Endothelial cell of umbilical vein (primary cell): ENCODE measurements around the gene DPF3. TPM values are rescaled to one million over a fixed set of nuclear protein-coding genes. Genes with fewer than 3 reads are reported as not detected.

ENCODE experiments used
- BruUV-seq: library from RNA; stranded (reverse); fragments of 400-500 nt; replicated peaks from 2 replicates; lab custom pipeline; 2021; lab: Mats Ljungman, UMichigan
- CTCF ChIA-PET: fragments of 300-600, 350-600 bp; sonication (Branson Sonifier 250); formaldehyde crosslinking; loops from one replicate; lab custom pipeline; 2021; ENCODE audit warnings: antibody characterized with exemption, inconsistent platforms; lab: Charles Lee
- POLR2A ChIA-PET: fragments of 300-600, 350-600 bp; sonication (Branson Sonifier 250); formaldehyde crosslinking; loops from one replicate; lab custom pipeline; 2021; ENCODE audit warnings: antibody characterized with exemption, inconsistent platforms; lab: Charles Lee
- DNase-seq: peaks from one replicate; pipeline ENCODE4 v3.0.0-alpha.2; 2011; ENCODE audit warnings: low read depth, low spot score
- FAIRE-seq: peaks from 2 replicates; lab custom pipeline; 2011; peaks lifted over from hg19 to GRCh38; lab: Jason Lieb, UNC
- H2AFZ ChIP-seq: 2 replicates; pipeline ENCODE4 v1.6.0; 2012; ENCODE audit warnings: low read depth, low read length, control low read depth, inconsistent platforms
- H3K27ac ChIP-seq: 2 replicates; pipeline ENCODE4 v1.5.1; 2011; ENCODE audit warnings: low read depth, mild to moderate bottlenecking, control low read depth, low read length, moderate library complexity; ENCODE audit not compliant: insufficient read depth
- H3K27me3 ChIP-seq, 2 experiments: 2 replicates each; pipeline versions ENCODE4 v1.6.0 to v1.6.1; 2011; ENCODE audit warnings: low read length in 2 of 2, mixed read lengths in 1 of 2; ENCODE audit not compliant: control insufficient read depth in 2 of 2, insufficient read depth in 2 of 2
- H3K36me3 ChIP-seq, 2 experiments: 2 replicates in 1 of 2; 3 replicates in 1 of 2; pipeline ENCODE4 v1.5.1; 2011; ENCODE audit warnings: low read length in 2 of 2, mild to moderate bottlenecking in 1 of 2, moderate library complexity in 1 of 2; ENCODE audit not compliant: control insufficient read depth in 2 of 2, insufficient read depth in 2 of 2; ENCODE audit errors: extremely low read depth in 1 of 2
- H3K4me1 ChIP-seq: 3 replicates; pipeline ENCODE4 v1.5.1; 2011; ENCODE audit warnings: mild to moderate bottlenecking, low read length; ENCODE audit not compliant: control insufficient read depth, insufficient read depth; ENCODE audit errors: extremely low read depth
- H3K4me2 ChIP-seq: 2 replicates; pipeline ENCODE4 v1.6.1; 2011; ENCODE audit warnings: low read length, control low read depth, mixed read lengths; ENCODE audit not compliant: insufficient read depth
- H3K4me3 ChIP-seq, 3 experiments: fragments of 200-600 bp in 1 of 3; sonication (generic), shearing (Covaris generic) in 1 of 3; replicated peaks in 1 of 3; 2 replicates each; pipeline ENCODE4 v1.5.1; 2011 to 2016; ENCODE audit warnings: control low read depth in 3 of 3, low read length in 3 of 3, mild to moderate bottlenecking in 2 of 3, inconsistent platforms in 1 of 3, low read depth in 1 of 3, moderate library complexity in 1 of 3; ENCODE audit not compliant: insufficient read depth in 1 of 3
- H3K79me2 ChIP-seq: 2 replicates; pipeline ENCODE4 v1.6.0; 2012; ENCODE audit warnings: low read length, inconsistent platforms; ENCODE audit not compliant: control insufficient read depth, insufficient read depth
- H3K9ac ChIP-seq: replicated peaks from 2 replicates; pipeline ENCODE3; 2011; ENCODE audit warnings: low read length, control low read depth; ENCODE audit not compliant: insufficient read depth; ENCODE audit errors: extremely low read depth
- H3K9me1 ChIP-seq: replicated peaks from 3 replicates; pipeline ENCODE4 v1.6.0; 2011; ENCODE audit warnings: mild to moderate bottlenecking, low read length; ENCODE audit not compliant: control insufficient read depth, insufficient read depth; ENCODE audit errors: extremely low read depth
- H3K9me3 ChIP-seq: replicated peaks from 2 replicates; pipeline ENCODE4 v1.5.1; 2012; ENCODE audit warnings: low read length, inconsistent platforms; ENCODE audit not compliant: control insufficient read depth, insufficient read depth
- H4K20me1 ChIP-seq: replicated peaks from 2 replicates; pipeline ENCODE3; 2011; ENCODE audit warnings: mild to moderate bottlenecking, low read length; ENCODE audit not compliant: control insufficient read depth, insufficient read depth; ENCODE audit errors: extremely low read depth
- CTCF ChIP-seq, 2 donors: IDR thresholded peaks; 1 replicate in 1 of 2; 2 replicates in 1 of 2; pipeline ENCODE4 v1.5.1; 2011; ENCODE audit warnings: low read length in 2 of 2, mild to moderate bottlenecking in 2 of 2, moderate library complexity in 2 of 2, control low read depth in 1 of 2, inconsistent platforms in 1 of 2, low read depth in 1 of 2; ENCODE audit not compliant: insufficient read depth in 1 of 2; ENCODE audit errors: extremely low read depth in 1 of 2
- EZH2 ChIP-seq: IDR thresholded peaks from 2 replicates; pipeline ENCODE4 v1.6.1; 2012; ENCODE audit warnings: borderline replicate concordance, low read depth, mild to moderate bottlenecking, moderate library complexity, low read length, inconsistent platforms; ENCODE audit not compliant: severe bottlenecking
- FOS ChIP-seq: IDR thresholded peaks from 2 replicates; pipeline ENCODE4 v1.6.1; 2011; ENCODE audit warnings: mild to moderate bottlenecking, low read length, moderate library complexity, borderline replicate concordance; ENCODE audit not compliant: insufficient read depth
- GATA2 ChIP-seq: IDR thresholded peaks from 2 replicates; pipeline ENCODE4 v1.7.0; 2011; ENCODE audit warnings: low read depth, mild to moderate bottlenecking, moderate library complexity, mixed read lengths, low read length; ENCODE audit not compliant: insufficient read length, insufficient read depth
- JUN ChIP-seq: IDR thresholded peaks from 2 replicates; pipeline ENCODE4 v1.6.1; 2011; ENCODE audit warnings: borderline replicate concordance, low read depth; ENCODE audit not compliant: insufficient read length, insufficient read depth
- MAX ChIP-seq: IDR thresholded peaks from 2 replicates; pipeline ENCODE4 v1.6.1; 2011; ENCODE audit not compliant: insufficient read depth, insufficient read length
- MYC ChIP-seq: IDR thresholded peaks from one replicate; pipeline ENCODE4 v1.6.1; 2011; ENCODE audit warnings: mild to moderate bottlenecking, low read depth, low read length
- POLR2A ChIP-seq: IDR thresholded peaks from 2 replicates; pipeline ENCODE4 v1.6.1; 2012; ENCODE audit warnings: low read depth, mild to moderate bottlenecking, control low read depth, low read length
- POLR2AphosphoS5 ChIP-seq: IDR thresholded peaks from 2 replicates; pipeline ENCODE4 v1.6.1; 2012; ENCODE audit warnings: low read depth, mild to moderate bottlenecking, control low read depth, low read length, moderate library complexity; ENCODE audit not compliant: insufficient read depth
- dilution Hi-C: fragments of 300-500 bp; cut with MboI; formaldehyde crosslinking; loops from one replicate; pipeline ENCODE4 v1.15.0; 2019; ENCODE audit warnings: low sequenced_read_pairs; ENCODE audit not compliant: extremely low pct_ligation_motif_present
- intact Hi-C: fragments of 100-400 bp; cut with micrococcal nuclease; formaldehyde crosslinking; loops from one replicate; pipeline ENCODE4 v1.10.0; 2022
- polyA plus RNA-seq, 4 experiments: library from polyadenylated mRNA; depleted of rRNA in 3 of 4; stranded (reverse) in 3 of 4; unstranded in 1 of 4; fragments of >200 nt; gene quantifications; 2 replicates each; pipeline versions ENCODE4 v1.2.1 to v1.2.3, GENCODE V29; 2011 to 2012; ENCODE audit warnings: missing spikeins in 1 of 4
- total RNA-seq: library from RNA; stranded (reverse); gene quantifications from 2 replicates; pipeline ENCODE4 v1.2.3, GENCODE V29; 2021

Gene DPF3
- total and polyA plus RNA-seq, 2 donors (not counting 3 experiments of a cell fraction or from before 2014, with no cell fraction given) = 2.4 to 3.5 TPM

DNA sequence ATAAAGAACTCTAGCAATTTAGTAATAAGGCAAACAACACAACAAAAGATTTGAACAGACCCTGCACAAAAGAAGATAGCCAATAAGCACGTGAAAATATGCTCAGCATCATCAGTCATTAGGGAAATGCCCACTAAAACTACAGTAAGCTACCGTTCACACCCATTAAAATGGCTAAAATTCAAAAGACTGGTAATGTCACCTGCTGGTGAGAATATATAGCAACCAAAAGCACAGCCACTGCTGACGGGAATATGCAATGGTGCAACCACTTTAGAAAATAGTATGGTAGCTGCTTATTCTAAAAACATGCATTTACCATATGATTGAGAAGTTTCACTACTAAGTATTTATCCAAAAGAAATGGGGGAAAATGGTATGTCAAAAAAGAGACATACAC is 74.9 kb downstream of the DPF3 start:
- Histone ChIP-seq H3K36me3 (no peaks in the 10 kb centered on the region), H3K9me3 (no peaks in the 10 kb centered on the region), H3K9ac (no peak overlapping the region), H3K4me3 (no peak overlapping the region), H3K4me1 (no peaks in the 10 kb centered on the region), H3K9me1 (no peaks in the 10 kb centered on the region), H3K27me3 (no peaks in the 10 kb centered on the region), H4K20me1 (no peaks in the 10 kb centered on the region), H3K4me2 (no peak overlapping the region), H3K79me2 (peaks cover 2% of the 10 kb centered on the region), H2AFZ (no peak overlapping the region), H3K27ac (no peak overlapping the region)
- no peak for TF ChIP-seq MAX
- no peak for TF ChIP-seq FOS
- TF ChIP-seq MYC = no peak
- TF ChIP-seq JUN = no peak
- TF ChIP-seq POLR2A = no peak
- TF ChIP-seq EZH2 = no peak
- no peak for TF ChIP-seq POLR2AphosphoS5
- TF ChIP-seq CTCF (IDR thresholded peaks at IDR 0.05; ENCODE audit: extremely low read depth in 1 of 2, insufficient read depth in 1 of 2, low read depth in 1 of 2, low read length in 2 of 2) = no peak
- no peak for TF ChIP-seq GATA2
- dilution Hi-C loops = no loop called here
- ChIA-PET CTCF (interaction anchor here (1.4 kb wide), 1 partner anchor 11 kb away, joined by 3 read pairs; no protein-coding TSS in a partner anchor), POLR2A (no interaction called here)
- DNase-seq (no peak), FAIRE-seq (no peak)
- BruUV-seq = no TSS peak
- intact Hi-C loops = no loop called here
